GM18526 (cell line): Measurements from ENCODE around the gene PARP3.

Source experiments
- POLR2A ChIP-seq: IDR thresholded peaks from 3 replicates; pipeline ENCODE4 v1.6.1; 2011; ENCODE audit not compliant: insufficient read length; ENCODE audit errors: extremely low read depth

The PARP3 gene

DNA sequence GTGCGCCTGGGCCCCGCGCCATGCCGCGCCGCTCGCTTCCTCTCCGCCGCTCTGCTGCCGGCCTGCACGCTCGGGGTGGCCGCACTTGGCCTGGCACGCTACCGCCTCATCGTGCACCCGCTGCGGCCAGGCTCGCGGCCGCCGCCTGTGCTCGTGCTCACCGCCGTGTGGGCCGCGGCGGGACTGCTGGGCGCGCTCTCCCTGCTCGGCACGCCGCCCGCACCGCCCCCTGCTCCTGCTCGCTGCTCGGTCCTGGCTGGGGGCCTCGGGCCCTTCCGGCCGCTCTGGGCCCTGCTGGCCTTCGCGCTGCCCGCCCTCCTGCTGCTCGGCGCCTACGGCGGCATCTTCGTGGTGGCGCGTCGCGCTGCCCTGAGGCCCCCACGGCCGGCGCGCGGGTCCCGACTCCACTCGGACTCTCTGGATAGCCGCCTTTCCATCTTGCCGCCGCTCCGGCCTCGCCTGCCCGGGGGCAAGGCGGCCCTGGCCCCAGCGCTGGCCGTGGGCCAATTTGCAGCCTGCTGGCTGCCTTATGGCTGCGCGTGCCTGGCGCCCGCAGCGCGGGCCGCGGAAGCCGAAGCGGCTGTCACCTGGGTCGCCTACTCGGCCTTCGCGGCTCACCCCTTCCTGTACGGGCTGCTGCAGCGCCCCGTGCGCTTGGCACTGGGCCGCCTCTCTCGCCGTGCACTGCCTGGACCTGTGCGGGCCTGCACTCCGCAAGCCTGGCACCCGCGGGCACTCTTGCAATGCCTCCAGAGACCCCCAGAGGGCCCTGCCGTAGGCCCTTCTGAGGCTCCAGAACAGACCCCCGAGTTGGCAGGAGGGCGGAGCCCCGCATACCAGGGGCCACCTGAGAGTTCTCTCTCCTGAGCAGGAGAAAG lies 14.0 kb downstream of the PARP3 start:
- TF ChIP-seq POLR2A = no peak

DNA sequence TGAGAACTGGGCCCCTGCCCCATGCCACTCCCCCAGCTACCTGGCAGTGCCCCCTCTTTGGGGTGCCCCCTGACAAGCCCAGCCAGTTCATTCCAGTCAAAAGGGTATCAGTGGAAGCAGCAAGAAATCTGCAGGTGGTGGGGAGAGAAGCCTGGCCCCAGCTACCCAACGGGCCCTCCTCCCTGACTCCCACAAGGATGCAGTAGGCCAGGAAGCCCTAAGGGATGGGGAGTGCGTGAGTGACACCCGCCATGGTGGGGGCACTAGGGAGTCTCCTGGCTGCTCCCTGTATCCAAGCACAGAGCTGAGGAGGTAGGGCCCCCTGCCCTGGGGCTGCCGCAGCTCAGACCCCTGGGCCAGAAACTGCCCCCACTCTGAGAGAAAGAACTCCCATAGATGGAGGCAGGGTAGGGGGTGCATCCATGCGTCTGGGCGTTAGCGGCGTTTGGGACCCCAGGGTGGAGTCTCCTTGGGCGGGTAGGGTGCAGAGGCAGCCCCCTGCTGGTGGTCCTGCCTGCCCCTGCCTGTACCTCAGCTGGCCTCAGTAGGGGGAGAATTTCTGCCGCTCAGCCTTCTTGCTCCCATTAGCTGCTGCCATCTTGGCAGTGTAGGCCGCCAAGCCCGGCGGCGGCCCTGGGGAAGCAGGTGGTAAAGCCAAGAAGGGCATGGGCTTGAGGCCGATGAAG lies 15.5 kb downstream of the PARP3 start:
- TF ChIP-seq POLR2A = no peak

DNA sequence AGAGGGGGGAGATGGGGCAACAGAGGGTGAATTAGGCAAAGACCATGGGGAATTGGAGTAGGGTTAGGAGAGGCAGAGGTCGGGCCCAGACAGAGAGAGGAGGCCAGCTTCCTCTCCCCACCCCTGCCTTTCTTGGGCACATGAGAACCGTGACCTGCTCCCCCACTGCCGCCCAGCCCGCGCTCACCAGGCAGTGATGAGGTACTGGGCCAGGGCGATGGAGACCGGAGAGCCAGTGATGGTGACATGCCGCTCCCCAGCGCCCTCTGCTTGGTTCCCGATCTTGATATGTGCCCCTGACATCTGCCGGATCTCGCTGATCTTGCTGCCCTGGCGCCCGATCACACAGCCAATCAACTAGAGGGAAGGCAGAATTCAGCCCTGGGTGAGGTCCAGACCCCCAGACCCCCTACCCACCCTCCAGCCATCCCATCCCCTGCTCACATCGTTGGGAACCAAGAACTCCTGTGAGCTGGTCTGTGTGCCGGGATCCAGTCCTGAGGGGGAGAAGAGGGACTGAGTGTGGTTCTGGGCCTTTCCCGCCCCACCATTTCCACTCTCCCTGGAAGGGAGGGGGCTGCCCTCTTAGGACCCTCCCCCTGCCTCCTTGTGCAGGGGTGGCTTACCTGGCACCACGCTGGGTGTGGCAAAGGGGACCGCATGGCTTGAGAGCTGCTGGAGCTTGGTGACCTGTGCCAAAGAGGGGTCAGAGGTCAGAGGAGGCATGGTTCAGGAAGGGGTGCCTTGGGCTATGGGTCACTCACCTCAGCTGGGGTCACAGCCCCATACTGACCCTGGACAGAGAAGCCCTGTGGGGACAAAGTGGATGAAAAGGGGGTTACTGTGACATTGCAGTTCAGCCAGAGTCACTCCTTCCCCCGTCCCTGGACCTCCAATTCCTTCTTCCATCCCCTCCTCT lies 16.7 kb downstream of the PARP3 start:
- TF ChIP-seq POLR2A = no peak

DNA sequence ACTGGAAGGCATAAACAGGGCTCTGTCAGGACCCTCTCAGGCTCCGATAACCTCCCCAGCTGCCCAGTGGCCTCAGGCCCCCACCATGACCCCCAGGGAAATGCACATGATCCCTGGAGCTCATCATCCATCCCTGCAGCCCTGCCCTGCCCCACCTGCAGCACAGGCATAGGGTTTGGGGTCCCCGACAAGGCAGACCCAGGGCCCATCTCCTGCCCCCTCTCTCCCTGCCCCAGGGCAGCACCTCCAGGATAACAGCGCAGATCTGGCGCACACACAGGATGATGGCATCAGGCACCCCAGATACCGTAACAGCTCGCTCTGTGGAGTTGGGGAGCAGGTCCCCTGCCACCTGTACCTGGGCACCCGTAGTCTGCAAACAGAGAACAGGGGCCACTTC lies 17.5 kb downstream of the PARP3 start:
- TF ChIP-seq POLR2A = no peak

DNA sequence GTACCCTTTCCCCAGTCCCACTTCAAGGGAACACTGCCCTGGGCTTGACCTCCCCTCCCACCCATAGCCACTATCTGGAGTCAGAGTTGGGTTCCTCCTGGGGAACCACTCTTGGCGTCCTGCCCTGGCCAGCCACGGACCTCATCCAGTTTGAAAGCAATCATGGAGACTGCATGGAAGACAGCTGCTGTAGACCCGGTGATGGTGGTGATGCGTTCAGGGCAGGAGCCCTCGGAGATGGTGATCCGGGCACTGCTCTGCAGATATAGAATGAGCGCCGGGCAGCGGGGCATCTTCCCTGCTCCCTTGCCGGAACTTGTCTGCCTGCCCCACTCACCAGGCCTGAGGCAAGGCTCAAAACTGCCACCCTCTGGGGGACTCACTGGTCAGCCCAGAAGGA lies 18.2 kb downstream of the PARP3 start:
- no peak for TF ChIP-seq POLR2A

DNA sequence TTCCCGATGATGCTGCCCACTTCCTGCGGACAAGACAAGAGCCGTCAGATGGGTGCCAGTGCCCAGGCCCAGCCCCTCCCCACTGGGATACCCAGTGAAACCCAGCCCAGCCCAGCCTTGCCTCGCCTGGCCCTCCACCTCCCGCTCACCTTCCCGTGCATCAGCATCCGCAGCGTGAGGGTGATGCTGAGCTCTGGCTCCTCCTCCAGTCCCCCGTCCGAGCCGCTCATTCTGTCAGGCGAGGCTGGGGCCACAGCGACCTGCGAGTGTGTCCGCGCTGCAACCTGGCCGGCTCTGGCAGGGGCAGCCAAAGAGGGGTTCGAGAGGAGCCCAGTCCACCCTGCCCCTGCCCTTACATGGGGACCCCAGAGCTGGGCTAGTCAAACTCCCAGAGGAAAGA lies 18.8 kb downstream of the PARP3 start:
- no peak for TF ChIP-seq POLR2A

DNA sequence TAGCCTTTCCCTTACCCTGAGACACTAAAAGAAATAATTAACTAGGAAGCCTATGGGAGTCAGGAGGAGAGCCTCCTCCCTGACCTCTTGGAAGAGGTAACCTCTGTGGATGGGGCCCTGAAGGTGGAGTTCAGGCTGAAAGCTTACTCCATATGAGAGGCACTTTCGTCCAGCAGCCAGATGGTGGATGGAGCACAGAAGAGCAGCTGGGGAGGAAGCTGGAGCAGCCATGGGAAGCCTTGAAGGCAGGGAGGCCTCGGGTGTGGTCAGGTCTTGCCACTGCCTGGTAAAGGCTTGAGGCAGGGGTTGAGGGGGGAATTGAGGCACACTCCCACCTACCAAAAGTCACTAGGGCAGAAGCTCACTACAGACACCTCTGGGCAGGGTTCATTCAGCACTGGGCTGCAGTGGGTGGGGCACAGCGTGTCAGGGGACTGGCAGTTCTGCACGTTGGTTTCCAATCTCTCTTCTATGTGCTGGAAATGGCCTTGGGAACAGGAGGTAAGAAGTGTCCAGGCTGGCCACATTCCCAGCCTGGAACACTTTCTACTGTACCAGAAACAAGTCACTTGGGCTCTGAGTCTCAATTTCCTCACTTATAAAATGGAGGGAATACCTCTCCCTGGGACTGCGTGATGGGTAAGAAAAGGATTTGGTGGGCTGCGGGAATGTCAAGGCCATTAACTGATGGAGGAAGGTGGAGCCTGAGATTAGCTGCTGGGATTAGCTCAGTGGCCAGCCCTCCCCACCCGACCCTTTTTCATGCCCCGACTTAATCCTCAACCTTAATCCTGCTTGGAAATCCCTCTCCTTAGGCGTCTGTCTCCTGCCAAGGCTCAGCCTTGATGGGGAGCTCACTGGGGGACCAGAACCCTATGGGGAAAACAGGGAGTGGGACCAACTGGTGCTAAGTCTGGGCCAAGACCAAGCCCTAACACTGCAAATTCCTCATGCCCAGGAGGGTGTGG lies 19.7 kb downstream of the PARP3 start:
- TF ChIP-seq POLR2A = no peak

DNA sequence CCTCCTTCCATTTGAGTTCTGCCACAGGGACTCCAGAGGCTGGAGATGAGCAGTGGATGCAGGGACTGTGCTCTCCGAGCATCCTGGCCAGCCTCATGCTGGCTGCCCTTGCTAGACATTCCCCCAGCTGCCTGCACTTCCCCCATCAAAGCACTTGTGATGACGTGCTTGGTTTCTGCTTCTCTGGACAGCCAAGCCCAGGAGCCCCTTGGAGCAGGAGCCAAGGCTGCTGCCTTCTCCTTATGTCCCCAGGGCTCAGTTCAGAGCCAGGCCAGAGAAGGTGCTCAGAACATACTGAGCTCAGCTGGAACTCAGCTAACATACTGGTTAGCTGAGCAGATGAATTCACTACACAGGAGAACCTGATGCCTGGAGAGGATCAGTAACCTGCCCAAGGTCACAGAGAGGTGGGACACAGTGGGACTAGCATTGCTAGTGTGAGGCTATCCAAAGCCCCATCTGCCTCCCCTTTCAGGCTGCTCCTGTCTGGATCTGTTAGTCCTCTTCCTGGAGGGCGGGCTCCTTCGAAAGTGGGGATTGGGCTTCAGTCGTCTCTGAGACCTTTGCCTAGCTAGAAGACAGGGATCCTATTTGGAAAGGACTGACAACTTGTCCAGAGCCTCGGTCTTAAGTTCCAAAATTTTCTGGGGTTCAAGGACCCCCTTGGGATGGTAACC lies 20.8 kb downstream of the PARP3 start:
- no peak for TF ChIP-seq POLR2A

DNA sequence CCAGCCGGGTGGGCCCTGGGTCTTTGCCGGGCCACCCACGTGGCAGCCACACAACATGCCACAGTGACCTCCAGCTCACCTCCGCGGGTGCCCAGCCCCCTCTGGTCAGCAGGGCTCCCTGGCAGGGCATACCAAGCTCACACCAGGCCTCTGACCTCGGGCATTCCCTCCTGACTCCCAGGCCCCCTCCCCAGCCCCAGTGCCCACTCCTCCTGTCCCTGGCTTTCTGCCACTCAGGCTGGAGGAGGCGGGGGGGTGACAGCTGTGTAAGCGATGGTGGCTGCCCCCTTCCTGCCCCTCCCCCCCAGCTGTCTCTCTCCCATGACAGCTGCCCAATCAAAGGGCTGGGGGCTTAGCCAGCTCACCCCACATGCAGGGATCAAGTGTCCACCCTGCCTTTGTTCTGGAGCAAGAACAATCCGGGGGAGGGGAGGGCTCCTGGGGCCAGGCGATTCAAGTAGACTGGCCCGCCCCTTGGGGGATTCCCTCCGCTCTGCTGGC lies 21.8 kb downstream of the PARP3 start:
- TF ChIP-seq POLR2A = no peak

DNA sequence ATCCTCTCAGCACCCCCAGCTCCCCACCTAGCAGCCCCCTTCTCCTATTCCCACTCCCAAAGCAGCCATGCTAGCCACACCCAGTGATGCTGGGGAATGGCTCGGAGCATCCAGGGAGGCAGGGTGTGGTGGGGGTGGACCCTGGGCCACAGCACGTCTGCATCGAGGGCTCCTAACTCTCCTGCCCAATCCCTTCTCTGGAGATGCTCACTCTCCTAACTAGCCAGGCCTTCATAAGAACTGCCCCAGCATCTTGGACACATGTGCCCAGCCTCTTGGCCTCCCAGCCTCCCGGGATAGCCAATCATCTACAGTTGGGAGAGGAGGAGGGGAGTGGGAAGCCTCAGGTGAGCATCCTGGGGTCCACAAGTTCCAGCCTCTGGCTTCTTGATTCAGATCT lies 22.4 kb downstream of the PARP3 start:
- TF ChIP-seq POLR2A = no peak

DNA sequence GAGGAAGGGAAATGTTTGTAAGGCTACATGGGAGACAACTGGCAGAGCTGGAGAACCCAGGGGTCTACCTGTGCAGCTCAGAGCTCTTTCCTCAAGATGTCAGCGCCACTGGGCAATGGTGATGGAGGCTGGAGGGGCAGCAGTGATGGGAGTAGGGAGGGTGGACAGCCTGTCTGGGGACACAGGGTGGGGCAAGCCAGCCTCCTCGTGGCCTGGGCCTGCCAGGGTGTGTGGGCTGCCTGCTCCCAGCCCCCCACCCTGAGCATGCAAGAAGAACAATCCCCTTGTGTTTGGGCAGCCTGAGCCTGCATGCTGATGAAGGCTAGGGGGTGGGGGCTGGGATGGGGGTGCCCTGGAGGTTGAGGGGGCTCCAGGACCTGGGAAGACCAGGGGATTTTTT lies 23.9 kb downstream of the PARP3 start:
- TF ChIP-seq POLR2A = no peak

DNA sequence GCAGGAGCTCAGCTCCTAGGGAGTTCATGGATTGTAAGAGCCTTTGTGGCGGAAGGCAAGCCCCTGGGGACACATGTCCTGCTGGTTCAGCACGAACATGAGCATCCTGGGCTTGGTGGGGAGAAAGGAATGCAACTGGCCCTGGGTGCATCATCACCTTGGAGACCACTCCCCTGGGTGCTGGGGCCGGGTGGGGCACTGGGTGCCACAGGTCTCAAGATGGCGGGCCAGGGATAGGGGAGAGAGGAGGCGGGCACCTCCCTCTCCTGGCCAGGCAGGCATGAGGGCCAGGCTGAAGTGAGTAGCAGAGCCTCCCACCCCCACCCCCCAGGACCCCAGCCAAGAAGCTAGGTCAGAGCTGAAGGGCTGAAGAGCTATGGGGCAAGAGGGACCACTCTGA lies 24.3 kb downstream of the PARP3 start:
- no peak for TF ChIP-seq POLR2A

DNA sequence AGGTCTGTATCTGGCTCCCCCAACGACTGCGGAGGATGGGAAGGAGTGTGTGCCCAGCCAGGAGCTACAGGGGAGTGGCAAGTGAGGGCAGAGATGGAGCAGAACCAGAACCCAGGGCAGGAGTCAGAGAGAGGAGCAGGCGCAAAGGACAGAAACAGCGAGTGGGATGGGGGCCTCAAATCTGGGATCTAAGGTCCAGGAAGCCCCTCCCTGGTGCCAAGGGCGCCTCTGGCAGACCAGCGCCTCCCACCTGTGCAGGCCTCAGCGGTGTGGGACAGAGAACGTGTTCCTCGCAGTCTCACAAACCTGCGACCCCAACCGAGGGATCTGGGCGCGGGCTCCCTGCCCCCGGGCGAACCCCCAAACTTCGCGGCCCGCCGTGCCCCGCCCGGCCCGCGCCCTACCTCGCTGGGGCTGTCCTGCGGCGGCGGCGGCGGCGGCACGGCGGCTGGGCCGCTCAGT lies 24.8 kb downstream of the PARP3 start:
- no peak for TF ChIP-seq POLR2A
